K562 (cell line): Measurements from ENCODE around the gene RUVBL2. TPM values are rescaled to one million over a fixed set of nuclear protein-coding genes. Genes with fewer than 3 reads are reported as not detected.
"Not testable (repeated sequence)": the region's sequence is repeated elsewhere in the genome, so short reads cannot be mapped to it uniquely, and the experiment has no call there.

Experiments
- ATAC-seq: fragments of 200-7000 bp; cut with Tn5 transposase; 3 replicates; pipeline ENCODE4 v1.9.1; 2020; ENCODE audit warnings: moderate library complexity
- BruUV-seq: library from RNA; stranded (reverse); fragments of 400-500 nt; replicated peaks from 2 replicates; lab custom pipeline; 2021; lab: Mats Ljungman, UMichigan
- CTCF ChIA-PET: fragments of 300-600 bp; formaldehyde crosslinking; extraction: SDS; loops from one replicate; lab custom pipeline; 2021; ENCODE audit warnings: low intra/inter-chr PET ratio; lab: Yijun Ruan, JAX
- POLR2A ChIA-PET: fragments of 300-600, 350-650 bp; sonication (Branson Sonifier 250); formaldehyde crosslinking; extraction: SDS; loops from one replicate; lab custom pipeline; 2021; ENCODE audit warnings: antibody characterized with exemption, inconsistent platforms; lab: Yijun Ruan, JAX
- DNase-seq, 4 experiments: peaks; one replicate each; pipeline versions ENCODE4 v3.0.0 to v3.0.0-alpha.2; 2011 to 2018; ENCODE audit warnings: low spot score in 3 of 4, mixed read lengths in 3 of 4; ENCODE audit errors: extremely low read depth in 1 of 4
- FAIRE-seq: peaks from 2 replicates; lab custom pipeline; 2011; peaks lifted over from hg19 to GRCh38; lab: Jason Lieb, UNC
- H2AFZ ChIP-seq: 2 replicates; pipeline ENCODE4 v1.6.0; 2011; ENCODE audit warnings: low read depth, low read length, control low read depth, inconsistent platforms
- H3K27ac ChIP-seq: fragments of 200-600 bp; 3 replicates; pipeline ENCODE4 v1.8.0; 2011; ENCODE audit warnings: low read depth, mild to moderate bottlenecking, control low read depth, inconsistent platforms, low read length, moderate library complexity, mixed read lengths; ENCODE audit errors: extremely low read depth
- H3K27me3 ChIP-seq, 2 experiments: fragments of 300-600 bp in 1 of 2; 2 replicates in 1 of 2; 3 replicates in 1 of 2; pipeline versions ENCODE4 v1.6.0 to v1.8.0; 2011; ENCODE audit warnings: inconsistent platforms in 2 of 2, low read length in 2 of 2, mild to moderate bottlenecking in 1 of 2, mixed read lengths in 1 of 2, moderate library complexity in 1 of 2; ENCODE audit not compliant: control insufficient read depth in 2 of 2, insufficient read depth in 2 of 2
- H3K36me3 ChIP-seq: fragments of 300-600 bp; 3 replicates; pipeline ENCODE4 v1.8.0; 2011; ENCODE audit warnings: mild to moderate bottlenecking, low read length, inconsistent platforms; ENCODE audit not compliant: control insufficient read depth, insufficient read depth
- H3K4me1 ChIP-seq, 2 experiments: fragments of 200-600 bp in 1 of 2; replicated peaks in 1 of 2; 2 replicates in 1 of 2; 3 replicates in 1 of 2; pipeline versions ENCODE4 v1.5.1 to v1.8.0; 2011; ENCODE audit warnings: inconsistent platforms in 2 of 2, low read length in 2 of 2, mild to moderate bottlenecking in 1 of 2, mixed read lengths in 1 of 2, moderate library complexity in 1 of 2; ENCODE audit not compliant: control insufficient read depth in 2 of 2, insufficient read depth in 2 of 2
- H3K4me2 ChIP-seq: 2 replicates; pipeline ENCODE4 v1.6.1; 2011; ENCODE audit warnings: low read length, control low read depth, inconsistent platforms, mixed read lengths; ENCODE audit not compliant: insufficient read depth
- H3K4me3 ChIP-seq: fragments of 200-600 bp; sonication (generic), shearing (Covaris generic); 2 replicates; pipeline ENCODE4 v1.5.1; 2016; ENCODE audit warnings: control low read depth, inconsistent platforms
- H3K79me2 ChIP-seq: fragments of 200-600 bp; 3 replicates; pipeline ENCODE4 v1.8.0; 2011; ENCODE audit warnings: low read length, inconsistent platforms; ENCODE audit not compliant: control insufficient read depth, insufficient read depth
- H3K9ac ChIP-seq, 2 experiments: 2 replicates each; pipeline versions ENCODE4 v1.6.0 to v1.6.1; 2011; ENCODE audit warnings: low read depth in 2 of 2, low read length in 2 of 2, control low read depth in 1 of 2, inconsistent platforms in 1 of 2, mild to moderate bottlenecking in 1 of 2, mixed read lengths in 1 of 2; ENCODE audit not compliant: insufficient read depth in 1 of 2
- H3K9me1 ChIP-seq: one replicate; pipeline ENCODE4 v1.6.0; 2011; ENCODE audit warnings: inconsistent platforms, mild to moderate bottlenecking, low read length, moderate library complexity; ENCODE audit not compliant: control insufficient read depth, insufficient read depth
- H3K9me3 ChIP-seq: replicated peaks from 2 replicates; pipeline ENCODE4 v1.5.1; 2011; ENCODE audit warnings: low read depth, low read length, inconsistent platforms; ENCODE audit not compliant: control insufficient read depth, insufficient read depth
- H4K20me1 ChIP-seq: replicated peaks from 2 replicates; pipeline ENCODE4 v1.6.1; 2011; ENCODE audit warnings: low read length, inconsistent platforms, mixed read lengths; ENCODE audit not compliant: control insufficient read depth, insufficient read depth
- ARID1B ChIP-seq: fragments of 450-650 bp; IDR thresholded peaks from 2 replicates; pipeline ENCODE4 v1.6.1; 2016; ENCODE audit warnings: antibody characterized with exemption, mild to moderate bottlenecking, inconsistent platforms
- ATF3 ChIP-seq, 2 experiments: fragments of 450-650 bp in 1 of 2; sonication (generic) in 1 of 2; formaldehyde crosslinking in 1 of 2; IDR thresholded peaks in 1 of 2; conservative IDR thresholded peaks in 1 of 2; 2 replicates each; pipeline versions ENCODE4 v1.6.1 to v1.8.1; 2016 to 2023; ENCODE audit warnings: mild to moderate bottlenecking in 2 of 2, moderate library complexity in 2 of 2, inconsistent platforms in 1 of 2, missing genetic modification reagents in 1 of 2
- CREM ChIP-seq: IDR thresholded peaks from 2 replicates; pipeline ENCODE4 v1.6.1; 2014; ENCODE audit warnings: antibody characterized with exemption, low read depth
- DPF2 ChIP-seq: fragments of 450-650 bp; IDR thresholded peaks from 2 replicates; pipeline ENCODE4 v1.6.1; 2016
- FOS ChIP-seq: IDR thresholded peaks from 3 replicates; pipeline ENCODE4 v1.6.1; 2011; ENCODE audit not compliant: insufficient read length; ENCODE audit errors: extremely low read depth
- FOSL1 ChIP-seq: fragments of 200-800 bp; sonication (Bioruptor generic); conservative IDR thresholded peaks from 2 replicates; pipeline ENCODE4 v1.6.1; 2016; ENCODE audit warnings: missing genetic modification characterization, missing compliant biosample characterization
- JUNB ChIP-seq: fragments of 450-650 bp; formaldehyde crosslinking; conservative IDR thresholded peaks from 2 replicates; pipeline ENCODE4 v1.4.0; 2020; ENCODE audit warnings: mild to moderate bottlenecking
- JUND ChIP-seq, 2 experiments: IDR thresholded peaks; 2 replicates in 1 of 2; 3 replicates in 1 of 2; pipeline ENCODE4 v1.6.1; 2011; ENCODE audit warnings: borderline replicate concordance in 2 of 2, low read depth in 2 of 2, low read length in 2 of 2, improper control_type of control experiment in 1 of 2, missing biosample characterization in 1 of 2, missing genetic modification characterization in 1 of 2, missing genetic modification reagents in 1 of 2
- SMARCA4 ChIP-seq: fragments of 450-650 bp; IDR thresholded peaks from 2 replicates; pipeline ENCODE4 v1.6.1; 2016
- TFAP4 ChIP-seq: sonication (generic); formaldehyde crosslinking; IDR thresholded peaks from 2 replicates; pipeline ENCODE4 v1.8.0; 2022; ENCODE audit warnings: missing genetic modification reagents, mild to moderate bottlenecking, moderate library complexity, borderline replicate concordance
- WGBS: fragments of 100-300 bp; shearing (Covaris generic); methylation state at CpG from one replicate; pipeline ENCODE4 v1.1.6; 2016; ENCODE audit warnings: low coverage, mixed read lengths; ENCODE audit not compliant: insufficient coverage; ENCODE audit errors: missing lambda C conversion rate; 5-methylcytosine and 5-hydroxymethylcytosine counted together
- in situ Hi-C: fragments of 300-500 bp; cut with MboI; formaldehyde crosslinking; loops from 4 replicates; pipeline ENCODE4 v1.15.0; 2018; ENCODE audit warnings: inconsistent platforms, mixed read lengths
- intact Hi-C: fragments of 100-400 bp; cut with micrococcal nuclease; formaldehyde crosslinking; loops from 2 replicates; pipeline ENCODE4 v1.14.2; 2022
- polyA plus RNA-seq, 8 experiments: library from polyadenylated mRNA; depleted of rRNA in 4 of 8; stranded (reverse) in 5 of 8; unstranded in 3 of 8; fragments of >200 nt; fragmentation: Nextera tagmentation in 2 of 8; fragmentation: Illumina TruSeq in 1 of 8; extraction: Ambion mirVana in 2 of 8; extraction: Trizol in 1 of 8; gene quantifications; 2 replicates each; pipeline versions ENCODE4 v1.2.1 to v1.2.3, GENCODE V29; 2011 to 2014; ENCODE audit warnings: inconsistent platforms in 1 of 8, missing spikeins in 1 of 8
- total RNA-seq, 7 experiments: library from RNA; depleted of rRNA in 6 of 7; stranded (reverse); fragments of >200 nt in 6 of 7; fragmentation: Illumina TruSeq in 2 of 7; extraction: Trizol in 2 of 7; gene quantifications; 2 replicates each; pipeline versions ENCODE4 v1.2.1 to v1.2.3, GENCODE V29; 2011 to 2021; ENCODE audit warnings: low replicate concordance in 1 of 7

RUVBL2 gene
- total and polyA plus RNA-seq, 9 of the 15 experiments (the other 6 are each of a cell fraction or from before 2014, with no cell fraction given): 71.4 to 453 (median 237) TPM

- H2AFZ ChIP-seq, POLR2A ChIA-PET, H3K27ac ChIP-seq, H3K27me3 ChIP-seq, H3K9me1 ChIP-seq, BruUV-seq, H3K36me3 ChIP-seq, H3K4me3 ChIP-seq, CTCF ChIA-PET, FAIRE-seq, H3K9ac ChIP-seq, H3K4me1 ChIP-seq, H3K9me3 ChIP-seq, H3K79me2 ChIP-seq, in situ Hi-C loops, intact Hi-C loops, H4K20me1 ChIP-seq, DNase-seq, ATAC-seq, H3K4me2 ChIP-seq: not testable (repeated sequence)
- WGBS: 7% methylated on average over 6 of the region's 8 CpGs
Measured at GRCh38 chr19:49038111-49038510, 44.4 kb downstream of the RUVBL2 start.

- H3K27me3 ChIP-seq; H3K27ac ChIP-seq; H3K9me1 ChIP-seq; H3K4me1 ChIP-seq; intact Hi-C loops; H3K36me3 ChIP-seq; H3K9me3 ChIP-seq; H3K4me3 ChIP-seq; CTCF ChIA-PET; FAIRE-seq; H2AFZ ChIP-seq; BruUV-seq; H3K4me2 ChIP-seq; in situ Hi-C loops; H3K9ac ChIP-seq; POLR2A ChIA-PET; H4K20me1 ChIP-seq; H3K79me2 ChIP-seq; TF ChIP-seq ATF3 (CRISPR knock-in tag; conservative IDR thresholded peaks at IDR 0.05): not testable (repeated sequence)
- TF ChIP-seq JUND (IDR thresholded peaks at IDR 0.05; ENCODE audit: borderline replicate concordance, low read depth, low read length) (peak; percentile 83), JUND (tag; IDR thresholded peaks at IDR 0.05; ENCODE audit: borderline replicate concordance, low read depth, low read length) (peak; percentile 41; the same call in 1 of the 3 replicates), CREM (0 out of 2 replicates have a peak, but pooled peaks have one; percentile 31), JUNB (CRISPR knock-in tag) (0 out of 2 replicates have a peak, but pooled peaks have one; percentile 20), SMARCA4 (0 out of 2 replicates have a peak, but pooled peaks have one; percentile 32), DPF2 (0 out of 2 replicates have a peak, but pooled peaks have one; percentile 17), FOS (peak; percentile 3), TFAP4 (CRISPR knock-in tag) (peak; percentile 41; the same call in 1 of the 2 replicates), ARID1B (peak; percentile 44), FOSL1 (tag) (peak; percentile 85), ATF3 (IDR thresholded peaks at IDR 0.05) (peak; percentile 91)
- 4% methylated on average over 22 of the region's 26 CpGs for WGBS
- DNase-seq (peak in 1 of 4 experiments; percentile 52), ATAC-seq (peak; percentile 47; the same call in 2 of the 3 replicates)
Measured at GRCh38 chr19:49038557-49039276, 45.0 kb downstream of the RUVBL2 start.
